ENCODE results near the gene PTGR2.
"Not testable (repeated sequence)": the region's sequence is repeated elsewhere in the genome, so short reads cannot be mapped to it uniquely, and the experiment has no call there.

PTGR2 gene

DNA sequence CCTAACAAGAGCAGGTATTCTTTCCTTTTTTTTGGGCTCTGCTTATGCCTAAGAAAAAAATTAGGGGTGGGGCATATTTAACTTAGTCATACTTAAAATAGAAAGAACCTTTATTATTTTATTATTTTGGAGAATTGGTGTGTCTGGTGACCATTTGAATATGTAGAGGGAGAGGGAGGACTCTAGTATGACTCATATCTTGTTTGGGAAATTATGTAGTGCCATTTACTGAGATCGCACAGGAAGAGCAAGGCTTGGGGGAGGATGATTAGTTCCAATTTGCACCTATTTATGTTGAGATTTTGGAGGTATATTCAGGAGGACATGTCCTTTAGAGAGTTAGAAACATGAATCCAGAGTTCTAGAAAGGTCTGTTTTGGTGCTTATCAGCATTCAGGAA lies 44.9 kb downstream of the PTGR2 start:
- Histone ChIP-seq H3K4me3 (ENCODE audit: low read length) (no peak overlapping the region), H3K4me1 (ENCODE audit: control insufficient read depth, insufficient read depth, low read length) (no peaks in the 10 kb centered on the region), H3K36me3 (ENCODE audit: control insufficient read depth, insufficient read depth, low read length) (peaks cover 25% of the 10 kb centered on the region), H3K9ac (ENCODE audit: low read length) (no peak overlapping the region), H3K27me3 (ENCODE audit: control insufficient read depth, insufficient read depth, low read length) (no peaks in the 10 kb centered on the region), H3K27ac (ENCODE audit: low read depth, low read length) (no peak overlapping the region)

DNA sequence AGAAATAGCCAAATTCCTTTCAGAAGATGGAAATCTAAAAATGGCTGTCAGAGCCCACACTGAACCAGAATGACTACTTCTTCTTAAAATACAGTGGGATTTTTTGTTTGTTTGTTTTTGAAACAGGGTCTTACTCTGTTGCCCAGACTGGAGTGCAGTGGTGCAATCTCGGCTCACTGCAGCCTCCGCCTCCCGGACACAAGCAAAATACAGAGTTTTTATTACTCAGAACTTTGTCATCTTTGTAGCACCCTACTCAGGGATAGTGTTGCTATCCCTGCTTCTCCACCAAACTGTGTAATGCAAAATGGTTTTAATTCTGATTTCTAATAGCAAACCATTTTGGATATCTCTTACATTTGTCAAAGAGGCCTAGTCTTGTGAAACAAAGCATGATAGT lies 51.4 kb downstream of the PTGR2 start:
- H3K4me1 ChIP-seq (ENCODE audit: control insufficient read depth, insufficient read depth, low read length): no peaks in the 10 kb centered on the region
- H3K36me3 ChIP-seq (ENCODE audit: control insufficient read depth, insufficient read depth, low read length): peaks cover 25% of the 10 kb centered on the region
- no peak overlapping the region for H3K9ac ChIP-seq (ENCODE audit: low read length)
- no peak overlapping the region for H3K4me3 ChIP-seq (ENCODE audit: low read length)
- H3K27ac ChIP-seq (ENCODE audit: low read depth, low read length): no peak overlapping the region
- H3K27me3 ChIP-seq (ENCODE audit: control insufficient read depth, insufficient read depth, low read length): no peaks in the 10 kb centered on the region

DNA sequence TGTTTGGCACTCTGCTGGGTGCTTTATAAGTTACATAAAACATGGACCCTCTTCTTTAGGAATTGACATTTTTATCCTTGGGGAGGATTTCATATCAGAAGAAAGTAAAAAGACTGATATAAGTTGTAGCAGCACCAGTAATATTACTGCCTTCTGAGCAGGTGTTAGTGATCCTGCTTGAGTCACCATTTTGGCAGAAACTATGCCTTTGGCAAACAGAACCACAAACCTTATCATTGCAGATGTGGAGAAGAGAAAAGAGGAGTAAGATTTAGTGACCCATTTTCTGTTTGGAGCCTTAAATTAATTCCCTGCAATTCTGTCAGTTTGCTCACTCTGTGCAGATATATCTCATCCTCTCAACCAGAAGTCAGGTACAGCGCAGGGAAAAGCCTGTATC lies 58.0 kb downstream of the PTGR2 start:
- no peaks in the 10 kb centered on the region for H3K27me3 ChIP-seq (ENCODE audit: control insufficient read depth, insufficient read depth, low read length)
- H3K36me3 ChIP-seq (ENCODE audit: control insufficient read depth, insufficient read depth, low read length): peaks cover 30% of the 10 kb centered on the region
- H3K4me3 ChIP-seq (ENCODE audit: low read length): no peak overlapping the region
- H3K4me1 ChIP-seq (ENCODE audit: control insufficient read depth, insufficient read depth, low read length): no peaks in the 10 kb centered on the region
- H3K9ac ChIP-seq (ENCODE audit: low read length): no peak overlapping the region
- no peak overlapping the region for H3K27ac ChIP-seq (ENCODE audit: low read depth, low read length)

DNA sequence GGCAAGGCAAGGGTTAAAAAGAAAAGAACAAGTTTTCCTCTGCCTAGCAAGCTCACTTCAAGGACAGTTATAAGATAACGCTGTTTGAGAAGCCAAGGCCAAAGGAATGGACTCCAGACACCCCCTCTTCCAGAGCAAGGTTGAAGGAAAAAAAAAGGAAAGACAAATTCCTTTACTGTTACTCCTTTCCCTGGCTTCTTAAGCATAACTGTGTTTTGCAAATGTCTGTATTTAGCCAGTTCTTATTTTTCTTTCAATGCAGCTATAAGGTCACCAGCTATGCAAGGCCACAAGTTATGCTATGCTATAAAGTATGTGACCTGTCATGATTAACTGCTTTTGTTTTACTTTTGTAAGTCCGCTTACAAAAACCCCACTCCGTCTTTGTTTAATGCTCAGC lies 61.6 kb downstream of the PTGR2 start:
- H3K9ac ChIP-seq (ENCODE audit: low read length): no peak overlapping the region
- no peaks in the 10 kb centered on the region for H3K27me3 ChIP-seq (ENCODE audit: control insufficient read depth, insufficient read depth, low read length)
- peaks cover 20% of the 10 kb centered on the region for H3K36me3 ChIP-seq (ENCODE audit: control insufficient read depth, insufficient read depth, low read length)
- H3K4me1 ChIP-seq (ENCODE audit: control insufficient read depth, insufficient read depth, low read length): no peaks in the 10 kb centered on the region
- H3K4me3 ChIP-seq (ENCODE audit: low read length): no peak overlapping the region
- no peak overlapping the region for H3K27ac ChIP-seq (ENCODE audit: low read depth, low read length)

DNA sequence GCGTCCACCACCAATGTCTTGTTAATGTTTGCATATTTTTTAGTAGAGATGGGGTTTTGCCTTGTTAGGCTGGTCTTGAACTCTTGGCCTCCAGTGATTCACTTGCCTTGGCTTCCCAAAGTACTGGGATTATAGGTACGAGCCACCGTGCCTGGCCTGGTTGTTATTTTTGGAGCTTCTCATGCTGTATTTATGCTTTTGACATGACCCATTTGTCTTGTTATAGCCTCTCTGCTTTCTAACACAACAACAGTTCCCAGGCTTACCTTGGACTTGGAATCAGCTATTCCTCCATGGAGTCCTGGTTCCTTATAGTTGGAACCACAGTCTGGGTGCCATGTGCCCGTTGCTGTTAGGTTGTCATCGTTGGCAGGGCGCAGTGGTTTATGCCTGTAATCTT lies 64.7 kb downstream of the PTGR2 start:
- Histone ChIP-seq H3K9ac (ENCODE audit: low read length) (no peak overlapping the region), H3K36me3 (ENCODE audit: control insufficient read depth, insufficient read depth, low read length) (peaks cover 12% of the 10 kb centered on the region), H3K27ac (ENCODE audit: low read depth, low read length) (no peak overlapping the region)

DNA sequence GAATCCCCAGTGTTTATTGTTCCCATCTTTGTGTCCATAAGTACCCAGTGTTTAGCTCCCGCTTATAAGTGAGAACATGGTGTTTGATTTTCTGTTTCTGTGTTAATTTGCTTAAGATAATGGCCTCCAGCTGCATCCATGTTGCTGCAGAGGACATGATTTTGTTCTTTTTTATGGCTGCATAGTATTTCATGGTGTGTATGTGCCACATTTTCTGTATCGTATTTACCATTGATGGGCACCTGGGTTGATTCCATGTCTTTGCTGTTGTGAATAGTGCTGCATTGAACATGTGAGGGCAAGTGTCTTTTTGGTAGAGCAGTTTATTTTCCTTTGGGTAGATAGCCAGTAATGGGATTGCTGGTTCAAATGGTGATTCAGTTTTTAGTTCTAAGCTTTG lies 67.8 kb downstream of the PTGR2 start:
- H3K27ac ChIP-seq (ENCODE audit: low read depth, low read length); H3K4me3 ChIP-seq (ENCODE audit: low read length); H3K27me3 ChIP-seq (ENCODE audit: control insufficient read depth, insufficient read depth, low read length); H3K4me1 ChIP-seq (ENCODE audit: control insufficient read depth, insufficient read depth, low read length); H3K9ac ChIP-seq (ENCODE audit: low read length): not testable (repeated sequence)
- H3K36me3 ChIP-seq (ENCODE audit: control insufficient read depth, insufficient read depth, low read length): peaks cover 19% of the 10 kb centered on the region

More for the DNA sequence above, 64.7 kb downstream of the PTGR2 start:
- Histone ChIP-seq H3K27me3 (ENCODE audit: control insufficient read depth, insufficient read depth, low read length) (no peaks in the 10 kb centered on the region), H3K4me3 (ENCODE audit: low read length) (no peak overlapping the region), H3K4me1 (ENCODE audit: control insufficient read depth, insufficient read depth, low read length) (no peaks in the 10 kb centered on the region)

DNA sequence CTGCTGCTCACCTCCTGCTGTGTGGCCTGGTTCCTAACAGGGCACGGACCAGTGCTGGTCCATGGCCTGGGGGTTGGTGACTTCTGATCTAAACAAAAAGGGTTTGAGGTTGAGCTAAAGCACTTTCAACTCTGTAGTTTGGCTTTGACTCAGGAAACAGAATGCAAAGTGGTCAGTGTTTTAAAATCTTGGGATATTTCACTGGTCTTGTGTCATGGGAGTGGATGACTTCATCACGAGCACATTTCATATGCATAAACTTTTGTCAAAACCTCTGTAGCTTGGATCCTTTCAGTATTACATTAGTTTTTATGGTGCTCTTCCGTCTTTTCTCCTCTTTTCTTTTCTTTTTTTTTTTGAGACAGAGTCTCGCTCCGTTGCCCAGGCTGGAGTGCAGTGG lies 72.7 kb downstream of the PTGR2 start:
- Histone ChIP-seq H3K9ac (ENCODE audit: low read length) (no peak overlapping the region), H3K36me3 (ENCODE audit: control insufficient read depth, insufficient read depth, low read length) (peaks cover 24% of the 10 kb centered on the region), H3K27me3 (ENCODE audit: control insufficient read depth, insufficient read depth, low read length) (no peaks in the 10 kb centered on the region), H3K27ac (ENCODE audit: low read depth, low read length) (no peak overlapping the region), H3K4me3 (ENCODE audit: low read length) (no peak overlapping the region), H3K4me1 (ENCODE audit: control insufficient read depth, insufficient read depth, low read length) (no peaks in the 10 kb centered on the region)

All from rectal smooth muscle tissue (tissue), 1 donor.